ENCODE results near the gene FCN3. TPM values are rescaled to one million over a fixed set of nuclear protein-coding genes. Genes with fewer than 3 reads are reported as not detected.

The FCN3 gene
- total RNA-seq, 1 experiment from 2014 or later: not detected

DNA sequence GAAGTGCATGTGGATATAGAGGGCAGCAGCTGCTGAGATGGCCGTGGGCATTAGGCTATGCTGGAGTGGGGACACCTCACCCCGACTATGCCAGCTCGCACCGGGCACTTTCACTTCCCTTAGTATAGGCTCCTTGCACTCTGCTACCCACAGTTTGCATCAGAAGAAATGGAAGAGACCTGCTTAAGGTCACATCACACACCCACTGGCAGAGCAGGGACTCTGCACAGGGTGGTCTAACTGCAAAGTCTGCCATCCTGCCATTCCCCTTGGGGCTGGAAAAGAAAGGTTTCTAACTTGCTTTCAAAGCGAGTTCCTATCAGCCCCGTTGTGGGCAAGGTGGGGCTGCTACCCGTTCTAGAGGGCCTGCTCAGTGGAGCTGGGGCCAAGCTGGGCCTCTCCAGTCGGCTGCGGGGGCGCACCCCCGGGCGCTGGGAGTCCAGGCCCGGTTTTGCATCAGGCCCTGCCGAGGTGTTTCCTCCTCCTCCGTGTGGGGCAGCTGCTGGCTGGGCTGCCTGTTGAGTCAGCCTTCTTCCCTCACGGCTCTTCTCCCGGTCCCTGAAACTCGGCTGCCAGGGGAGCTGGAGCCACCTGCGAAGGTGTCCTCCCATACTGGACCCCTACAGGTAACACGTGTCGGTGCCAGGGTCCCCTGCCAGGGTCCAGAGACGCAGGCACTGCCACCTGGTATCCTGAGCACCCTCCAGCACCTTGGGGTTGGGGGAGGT lies 32.9 kb downstream of the FCN3 start, which contains the start of gene SYTL1:
TSS of gene SYTL1 (plus strand) at position 498 of the 728 bp plus-strand sequence. CDS start 3,313 bp downstream, outside the sequence.
- DNase-seq (ENCODE audit: low spot score): peak; percentile 63

DNA sequence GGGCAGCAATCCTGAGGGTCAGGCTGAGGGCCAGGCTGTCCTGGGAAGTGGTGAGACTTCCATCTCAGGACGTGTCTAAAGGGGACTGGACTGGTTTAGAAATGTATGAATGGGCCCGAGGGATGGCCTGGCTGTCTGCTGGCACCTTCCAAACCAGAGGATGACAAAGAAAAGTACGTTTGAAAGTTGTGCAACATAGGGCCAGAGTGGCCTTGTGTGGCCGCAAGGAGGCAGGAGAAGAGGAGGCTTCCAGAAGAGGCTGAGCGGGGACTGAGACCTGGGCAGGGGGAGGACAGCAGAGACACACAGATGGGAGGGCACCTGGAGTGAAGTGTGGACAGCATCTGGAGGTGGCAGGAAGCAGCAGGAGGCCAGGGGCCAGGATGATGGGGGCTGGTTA lies 35.4 kb downstream of the FCN3 start:
- DNase-seq (ENCODE audit: low spot score): no peak

DNA sequence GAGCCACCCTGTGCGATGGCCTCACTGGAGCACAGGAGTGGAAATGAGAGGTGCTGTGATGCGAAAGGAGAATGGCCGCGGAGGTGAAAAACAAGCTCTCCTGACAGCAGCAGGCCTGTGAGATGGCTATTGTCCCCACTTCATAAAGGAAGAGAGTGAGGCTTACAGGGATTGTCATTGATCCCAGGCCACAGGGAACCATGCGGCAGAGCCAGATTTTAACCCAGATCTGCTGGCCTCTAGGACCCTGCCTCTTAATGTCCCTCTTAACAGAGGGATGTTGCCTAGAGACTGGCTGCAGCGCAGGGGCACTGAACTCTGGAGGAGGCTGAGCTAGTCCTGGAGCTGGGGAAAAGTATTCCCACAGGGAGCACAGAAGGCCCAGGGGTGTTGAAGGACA lies 35.9 kb downstream of the FCN3 start:
- no peak for DNase-seq (ENCODE audit: low spot score)

DNA sequence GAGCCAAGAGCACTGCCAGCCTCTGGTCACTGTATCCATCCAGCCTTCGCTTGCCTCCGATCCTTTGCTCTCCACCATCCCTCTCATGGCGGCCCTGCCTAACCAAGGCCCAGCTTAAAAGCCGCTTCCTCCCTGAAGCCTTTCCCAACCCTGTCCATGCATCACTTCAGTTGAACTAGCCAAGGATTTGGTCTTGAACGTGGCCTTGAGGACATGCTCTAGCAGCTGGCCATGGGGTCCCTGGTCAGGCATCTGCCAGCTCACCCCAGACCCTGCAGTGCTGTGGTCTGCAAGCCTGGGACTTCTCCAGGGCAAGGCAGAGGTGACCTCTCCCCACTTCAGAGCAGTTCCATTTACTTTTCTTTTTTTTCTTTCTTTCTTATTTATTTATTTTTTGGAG lies 37.9 kb downstream of the FCN3 start:
- no peak for DNase-seq (ENCODE audit: low spot score)

DNA sequence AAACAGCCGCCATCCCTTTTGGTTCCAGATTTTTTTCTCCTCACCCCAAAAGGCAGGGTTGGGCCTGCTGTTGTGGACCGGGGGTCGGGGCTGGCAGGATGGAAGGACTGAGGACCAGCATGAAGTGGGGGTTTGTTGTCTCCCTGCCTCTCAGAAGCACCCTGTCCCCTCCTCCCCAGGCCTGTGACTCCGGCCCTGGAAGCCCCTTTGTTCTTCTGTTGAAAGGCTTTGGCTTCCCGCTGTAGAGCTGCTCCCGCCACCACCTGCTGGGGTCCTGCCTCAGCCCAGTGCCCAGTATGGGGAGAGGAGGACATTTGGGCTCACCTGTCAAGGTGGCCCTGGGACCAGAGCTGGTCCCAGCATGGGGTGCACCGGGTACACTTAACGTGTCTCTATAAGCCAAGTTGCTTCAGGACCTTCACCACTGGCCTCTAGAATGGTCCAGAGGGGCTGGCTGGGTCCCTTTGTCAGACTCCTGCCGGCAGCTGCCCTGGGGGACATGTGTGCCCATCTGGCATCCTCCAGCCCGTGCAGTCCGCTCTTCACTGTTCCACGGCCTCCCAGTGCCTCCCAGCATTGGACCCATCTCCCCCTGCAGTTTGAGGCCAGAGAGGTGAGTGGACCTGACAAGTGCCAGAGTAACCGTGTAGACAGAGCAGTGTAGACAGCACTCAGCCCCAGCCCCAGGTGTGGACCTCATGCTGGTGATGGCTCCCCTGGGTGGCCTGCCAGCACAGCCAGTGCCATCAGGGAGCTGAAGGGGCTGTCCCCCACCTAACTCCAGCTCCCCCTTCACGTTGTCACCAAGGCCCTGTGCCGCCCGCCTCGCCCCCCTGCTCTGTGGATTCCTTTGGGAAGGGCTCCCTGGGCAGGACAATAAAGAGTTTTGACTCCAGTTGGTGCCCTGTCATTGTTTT lies 38.9 kb downstream of the FCN3 start:
- DNase-seq (ENCODE audit: low spot score): no peak

DNA sequence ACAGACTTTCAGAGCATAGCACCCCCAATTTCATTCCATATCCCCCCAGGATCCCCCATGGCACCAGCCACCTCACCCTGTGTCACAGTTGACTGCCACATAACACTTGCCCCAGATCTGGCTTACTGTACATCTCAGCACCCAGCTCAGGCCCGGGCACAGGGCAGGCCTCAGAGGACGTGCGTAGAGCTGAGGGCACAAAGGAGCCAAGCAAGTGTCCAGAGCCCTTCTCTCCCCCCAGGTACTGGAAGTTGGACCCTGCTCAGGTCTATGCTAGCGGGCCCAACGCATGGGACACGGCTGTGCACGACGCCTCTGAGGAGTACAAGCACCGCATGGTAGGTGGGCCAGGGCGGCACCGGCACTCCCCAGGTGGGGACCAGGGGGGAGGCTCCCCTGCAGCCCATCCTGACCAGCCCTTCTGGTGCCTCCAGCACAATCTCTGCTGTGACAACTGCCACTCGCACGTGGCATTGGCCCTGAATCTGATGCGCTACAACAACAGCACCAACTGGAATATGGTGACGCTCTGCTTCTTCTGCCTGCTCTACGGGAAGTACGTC lies 40.8 kb downstream of the FCN3 start:
- DNase-seq (ENCODE audit: low spot score): no peak

DNA sequence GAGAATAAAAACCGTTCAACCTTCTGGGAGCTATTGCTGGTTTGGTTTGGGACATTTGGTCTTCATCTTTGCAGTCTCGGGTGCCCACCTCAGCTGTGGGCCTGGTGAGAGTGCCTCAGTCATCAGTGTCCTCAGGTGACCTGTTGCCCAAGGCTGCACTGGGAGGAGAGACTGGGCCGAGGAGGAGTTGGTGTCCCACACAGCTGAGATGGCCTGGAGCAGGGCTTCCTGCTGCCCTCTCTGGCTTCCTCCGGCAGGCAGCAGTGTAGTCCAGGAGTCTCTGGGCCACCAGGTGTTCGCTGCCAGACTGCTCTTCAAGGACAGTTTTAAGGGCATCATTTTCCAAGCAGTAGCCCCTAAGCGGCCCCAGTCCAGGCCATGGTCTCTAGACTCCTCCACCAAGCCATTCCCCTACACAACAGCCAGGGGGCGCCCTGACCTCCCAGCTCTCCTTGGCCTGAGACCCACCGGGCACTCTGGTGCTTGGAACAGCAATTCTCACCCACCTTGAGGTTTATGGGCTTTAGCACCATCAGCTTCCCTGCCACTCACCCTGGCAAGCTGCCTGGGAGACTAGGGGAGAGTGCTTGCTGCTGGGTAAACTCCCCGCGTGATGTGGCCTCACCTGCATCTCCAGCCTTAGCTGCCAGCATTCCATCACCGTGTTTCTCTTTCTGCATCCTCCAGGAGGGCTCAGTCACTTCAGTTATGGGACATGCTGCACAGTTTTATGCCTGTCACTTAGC lies 41.9 kb downstream of the FCN3 start:
- DNase-seq (ENCODE audit: low spot score): no peak

DNA sequence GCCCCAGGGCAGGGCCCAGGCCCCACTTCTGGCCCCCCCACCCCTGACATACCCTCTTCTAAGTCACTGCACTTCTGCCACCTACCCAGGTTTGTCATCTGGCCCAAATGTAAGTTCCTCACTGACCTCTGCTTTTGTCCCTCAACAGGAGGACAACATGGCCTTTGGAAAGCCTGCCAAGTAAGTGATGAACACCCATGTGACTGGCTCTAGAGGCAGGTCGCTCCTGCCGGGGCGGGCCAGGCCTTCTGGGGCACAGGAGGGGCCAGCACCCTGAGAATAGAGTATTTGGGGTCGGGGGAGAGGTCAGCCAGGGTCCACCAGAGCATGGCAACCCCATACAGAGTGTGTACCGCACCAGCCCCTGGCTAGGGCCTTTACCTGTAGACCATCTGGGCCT lies 42.7 kb downstream of the FCN3 start:
- no peak for DNase-seq (ENCODE audit: low spot score)

DNA sequence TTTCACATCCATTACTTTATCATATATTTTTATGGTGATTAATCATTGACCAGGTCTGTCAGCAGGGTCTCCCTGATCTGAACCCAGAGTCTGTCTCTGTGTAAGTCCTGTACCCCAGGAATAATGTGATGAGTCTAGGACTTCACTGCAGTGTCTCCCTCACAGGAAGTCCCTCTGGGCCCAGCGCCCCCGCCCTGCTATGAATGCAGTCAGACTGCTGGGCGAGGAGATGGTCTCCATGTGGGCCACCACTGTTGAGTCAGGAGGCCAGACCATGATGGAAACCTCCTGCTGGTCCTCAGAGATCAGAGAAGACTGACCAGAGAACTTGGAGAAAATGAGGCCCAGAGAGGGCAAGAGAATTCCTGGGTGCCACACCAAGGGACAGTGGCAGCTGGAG lies 43.2 kb downstream of the FCN3 start:
- no peak for DNase-seq (ENCODE audit: low spot score)

DNA sequence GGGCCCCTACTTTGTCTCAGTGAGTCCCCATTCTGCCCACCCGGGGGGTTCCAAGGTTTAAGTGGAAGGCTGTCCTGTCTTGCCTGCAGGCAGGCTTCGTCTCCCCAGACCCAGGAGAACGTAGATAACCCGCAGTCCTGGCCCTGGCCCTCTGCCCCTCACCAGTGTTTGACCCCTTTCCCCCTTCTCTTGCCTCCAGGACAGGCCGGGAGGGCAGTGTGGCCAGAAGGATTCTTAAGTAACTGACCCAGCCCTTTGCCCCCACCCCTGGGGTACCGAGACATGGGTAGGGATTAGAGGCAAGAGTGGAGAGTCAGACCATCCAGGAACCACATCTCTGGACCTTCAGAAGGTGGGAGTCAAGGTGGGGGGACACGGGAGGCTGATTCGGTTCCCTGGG lies 43.8 kb downstream of the FCN3 start:
- no peak for DNase-seq (ENCODE audit: low spot score)

DNA sequence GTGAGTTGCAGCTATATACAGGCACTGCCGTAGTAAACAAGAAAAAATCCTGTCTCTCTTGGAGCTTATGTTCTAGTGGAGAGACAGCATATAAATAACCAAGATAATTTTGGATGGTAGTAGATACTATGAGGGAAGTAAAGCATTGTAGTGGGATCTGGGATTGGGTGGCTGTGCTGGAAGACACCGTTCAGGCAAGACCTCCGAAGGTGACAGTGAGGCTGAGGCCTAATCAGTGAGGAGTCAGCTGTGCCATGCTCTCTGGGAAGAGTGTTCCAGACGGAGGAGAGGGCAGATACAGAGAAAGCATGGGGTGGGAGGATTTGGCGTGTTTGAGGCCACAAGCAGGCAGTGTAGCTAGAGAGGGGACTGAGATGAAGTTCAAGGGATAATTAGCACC lies 46.7 kb downstream of the FCN3 start:
- no peak for DNase-seq (ENCODE audit: low spot score)

DNA sequence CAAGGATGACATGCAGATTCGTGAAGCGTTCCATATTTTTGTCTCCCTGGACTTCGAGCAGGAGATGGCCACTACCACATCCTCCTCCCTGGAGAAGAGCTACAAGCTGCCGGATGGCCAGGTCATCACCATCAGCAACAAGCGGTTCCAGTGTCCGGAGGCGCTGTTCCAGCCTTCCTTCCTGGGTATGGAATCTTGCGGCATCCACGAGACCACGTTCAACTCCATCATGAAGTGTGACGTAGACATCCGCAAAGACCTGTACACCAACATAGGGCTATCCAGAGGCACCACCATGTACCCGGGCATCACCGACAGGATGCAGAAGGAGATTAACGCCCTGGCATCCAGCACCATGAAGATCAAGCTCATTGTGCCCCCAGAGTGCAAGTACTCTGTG lies 49.3 kb downstream of the FCN3 start:
- no peak for DNase-seq (ENCODE audit: low spot score)

DNA sequence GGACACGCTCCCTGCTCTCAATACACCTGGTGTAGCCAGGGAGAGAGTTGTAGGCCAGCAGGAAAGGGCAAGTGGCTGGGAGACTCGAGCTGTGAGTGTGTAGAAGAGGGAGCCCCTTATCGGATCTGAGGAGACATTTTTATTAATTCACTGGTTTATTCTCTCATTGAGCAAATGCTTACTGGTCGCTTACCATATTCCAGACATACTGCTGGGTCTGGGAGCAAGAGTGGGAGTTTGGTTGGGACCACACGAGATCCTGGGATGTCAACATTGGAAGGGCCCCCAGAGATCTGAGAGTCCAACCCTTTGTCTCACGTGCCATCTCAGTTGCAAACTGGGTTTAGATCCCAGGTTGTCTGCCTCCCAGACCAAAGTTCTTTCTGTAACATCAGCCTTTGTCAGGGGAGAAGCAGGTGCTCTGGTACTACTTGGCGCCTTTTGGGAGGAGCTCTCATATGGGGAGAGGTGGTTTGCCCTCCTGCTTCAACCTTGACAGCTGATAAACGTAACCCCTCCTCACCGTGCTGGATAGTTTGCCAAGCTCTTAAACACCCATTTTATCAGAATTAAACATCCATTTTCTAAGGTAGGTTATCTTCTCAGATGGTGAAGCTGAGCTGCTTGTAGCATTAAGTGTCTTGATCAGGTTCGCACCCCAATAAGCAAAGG lies 51.9 kb downstream of the FCN3 start:
- DNase-seq (ENCODE audit: low spot score): no peak

DNA sequence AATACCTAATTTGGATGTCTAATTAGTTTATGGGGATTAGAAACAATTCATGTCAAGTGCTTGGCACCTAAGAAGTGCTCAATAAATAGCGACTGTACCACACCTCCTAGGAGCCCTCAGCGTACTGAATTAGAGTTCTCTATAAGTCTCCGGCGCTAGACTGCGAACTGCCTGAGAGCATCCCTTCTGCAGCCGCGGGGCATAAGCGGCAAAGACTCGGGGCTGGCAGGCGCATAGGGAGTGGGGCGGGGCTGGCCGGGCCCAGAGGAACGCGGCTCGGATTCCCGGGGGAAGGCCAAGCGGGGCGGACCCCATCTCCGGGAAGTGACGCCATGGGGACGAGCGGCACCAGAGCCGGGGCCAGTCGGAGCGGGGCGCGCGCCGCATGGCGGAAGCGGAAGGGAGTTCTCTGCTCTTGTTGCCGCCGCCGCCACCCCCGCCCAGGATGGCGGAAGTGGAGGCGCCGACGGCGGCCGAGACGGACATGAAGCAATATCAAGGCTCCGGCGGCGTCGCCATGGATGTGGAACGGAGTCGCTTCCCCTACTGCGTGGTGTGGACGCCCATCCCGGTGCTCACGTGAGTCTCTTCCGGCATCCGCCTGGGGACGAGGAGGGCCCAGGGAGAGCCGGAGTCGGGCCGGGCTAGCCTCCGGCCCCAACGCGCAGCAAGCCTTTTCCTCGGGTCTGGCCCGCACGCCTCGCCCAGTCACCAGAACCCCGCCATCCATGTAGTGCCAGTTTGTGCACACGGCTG lies 52.6 kb downstream of the FCN3 start, which contains the start of gene TMEM222:
TSS of gene TMEM222 (plus strand) at position 351 of the 756 bp plus-strand sequence. CDS start at position 386, 35 bp downstream.
- peak; percentile 95 for DNase-seq (ENCODE audit: low spot score)

Other genes starting within 250 kb of the FCN3 start
- 1.6 and 5.2 TPM in 2 replicates for gene SLC9A1, start 219.7 kb downstream of the FCN3 start, total RNA-seq (2014; rRNA removed; shearing (Covaris generic))
- gene WDTC1, start 140.2 kb downstream of the FCN3 start, total RNA-seq (2014; rRNA removed; shearing (Covaris generic)): 10.3 and 12.4 TPM in 2 replicates
- gene TMEM222, start 52.7 kb downstream of the FCN3 start, total RNA-seq (2014; rRNA removed; shearing (Covaris generic)): 30.7 and 33.4 TPM in 2 replicates
- 0.99 and 1.0 TPM in 2 replicates for gene SYTL1, start 32.8 kb downstream of the FCN3 start, total RNA-seq (2014; rRNA removed; shearing (Covaris generic))
- 4.2 and 6.7 TPM in 2 replicates for gene MAP3K6, start 7.9 kb downstream of the FCN3 start, total RNA-seq (2014; rRNA removed; shearing (Covaris generic))
- not detected in 2 replicates for gene CD164L2, start 8.5 kb upstream of the FCN3 start, total RNA-seq (2014; rRNA removed; shearing (Covaris generic))
- 0.23 and 1.1 TPM in 2 replicates for gene GPR3, start 17.8 kb upstream of the FCN3 start, total RNA-seq (2014; rRNA removed; shearing (Covaris generic))
- gene WASF2, start 115.3 kb upstream of the FCN3 start, total RNA-seq (2014; rRNA removed; shearing (Covaris generic)): 7.9 and 9.5 TPM in 2 replicates
- gene AHDC1, start 229.3 kb upstream of the FCN3 start, total RNA-seq (2014; rRNA removed; shearing (Covaris generic)): 2.0 and 3.6 TPM in 2 replicates